SU-DHL-6 (cell line): ENCODE measurements around the gene BMERB1.
"Not testable (repeated sequence)": the region's sequence is repeated elsewhere in the genome, so short reads cannot be mapped to it uniquely, and the experiment has no call there.

Source experiments
- H2AFZ ChIP-seq: fragments of 200-600 bp; sonication (generic); 2 replicates; pipeline ENCODE4 v1.6.1; 2014; ENCODE audit warnings: low read depth, mild to moderate bottlenecking, moderate library complexity, mixed read lengths, antibody characterized with exemption, low read length; ENCODE audit not compliant: severe bottlenecking
- H3F3A ChIP-seq: fragments of 200-600 bp; shearing (Covaris generic); 2 replicates; pipeline ENCODE4 v1.6.0; 2016; ENCODE audit warnings: antibody characterized with exemption, mild to moderate bottlenecking; ENCODE audit not compliant: insufficient read depth
- H3K27ac ChIP-seq: fragments of 200-600 bp; sonication (generic); 2 replicates; pipeline ENCODE4 v1.5.1; 2016; ENCODE audit warnings: low read depth, mild to moderate bottlenecking, low read length, moderate library complexity, mixed read lengths
- H3K27me3 ChIP-seq: fragments of 200-600 bp; sonication (generic), shearing (Covaris generic); 2 replicates; pipeline ENCODE4 v1.6.0; 2014; ENCODE audit warnings: mild to moderate bottlenecking, low read length
- H3K36me3 ChIP-seq: fragments of 200-600 bp; sonication (generic); 2 replicates; pipeline ENCODE4 v1.6.1; 2014; ENCODE audit warnings: mild to moderate bottlenecking, low read length, mixed read lengths
- H3K4me2 ChIP-seq: fragments of 300-600, 200-600 bp; shearing (Covaris generic), sonication (generic); 2 replicates; pipeline ENCODE4 v1.6.0; 2014; ENCODE audit warnings: low read length, low read depth, mild to moderate bottlenecking; ENCODE audit not compliant: poor library complexity, severe bottlenecking
- H3K4me3 ChIP-seq: fragments of 200-600 bp; sonication (generic); 2 replicates; pipeline ENCODE4 v1.5.1; 2014; ENCODE audit warnings: antibody characterized with exemption, low read length, mild to moderate bottlenecking, mixed read lengths; ENCODE audit not compliant: insufficient read depth, poor library complexity, severe bottlenecking
- H3K79me2 ChIP-seq: fragments of 200-600 bp; sonication (generic); 2 replicates; pipeline ENCODE4 v1.6.1; 2014; ENCODE audit warnings: mild to moderate bottlenecking, low read length, moderate library complexity; ENCODE audit not compliant: insufficient read depth
- H3K9ac ChIP-seq: fragments of 200-600 bp; sonication (generic); 2 replicates; pipeline ENCODE4 v1.7.0; 2014; ENCODE audit warnings: mild to moderate bottlenecking, low read length
- H3K9me2 ChIP-seq: fragments of 200-600 bp; sonication (generic); replicated peaks from 2 replicates; pipeline ENCODE4 v1.6.1; 2014; ENCODE audit warnings: low read length; ENCODE audit not compliant: insufficient read depth
- H3K9me3 ChIP-seq: fragments of 200-600 bp; sonication (generic); 2 replicates; pipeline ENCODE4 v1.6.1; 2014; ENCODE audit warnings: low read length, mixed read lengths; ENCODE audit not compliant: insufficient read depth
- H4K20me1 ChIP-seq: fragments of 200-600 bp; sonication (generic); 2 replicates; pipeline ENCODE4 v1.6.1; 2014; ENCODE audit warnings: low read depth, mild to moderate bottlenecking, antibody characterized with exemption, low read length, moderate library complexity, mixed read lengths
- CTCF ChIP-seq: fragments of 200-600 bp; sonication (generic); IDR thresholded peaks from one replicate; pipeline ENCODE4 v1.5.1; 2017; ENCODE audit warnings: antibody characterized with exemption, mild to moderate bottlenecking, low read length, moderate library complexity; ENCODE audit not compliant: insufficient read depth, poor library complexity, severe bottlenecking
- EZH2phosphoT487 ChIP-seq: fragments of 200-600 bp; sonication (generic), shearing (Covaris generic); conservative IDR thresholded peaks from 2 replicates; pipeline ENCODE4 v1.6.1; 2018; ENCODE audit warnings: mild to moderate bottlenecking, antibody characterized with exemption, low read length, moderate library complexity, mixed read lengths

BMERB1 gene

GRCh38 chr16:15564604-15565339, 130.4 kb downstream of the BMERB1 start:
- no peak overlapping the region for H2AFZ ChIP-seq
- H4K20me1 ChIP-seq, result no peaks in the 10 kb centered on the region
- H3K79me2 ChIP-seq, result no peaks in the 10 kb centered on the region
- H3K9me2 ChIP-seq, result no peaks in the 10 kb centered on the region
- no peak overlapping the region for H3K27ac ChIP-seq
- H3K4me3 ChIP-seq, result no peak overlapping the region
- H3F3A ChIP-seq, result no peaks in the 10 kb centered on the region
- H3K36me3 ChIP-seq, result no peaks in the 10 kb centered on the region
- H3K4me2 ChIP-seq, result no peak overlapping the region
- TF ChIP-seq EZH2phosphoT487 (no peak), CTCF (no peak)
- no peaks in the 10 kb centered on the region for H3K9me3 ChIP-seq
- H3K9ac ChIP-seq, result no peak overlapping the region
- H3K27me3 ChIP-seq, result no peaks in the 10 kb centered on the region

- Histone ChIP-seq H3F3A (no peaks in the 10 kb centered on the region), H2AFZ (no peak overlapping the region), H3K4me2 (no peak overlapping the region), H3K27ac (no peak overlapping the region), H3K9ac (no peak overlapping the region), H3K9me3 (no peaks in the 10 kb centered on the region), H3K79me2 (no peaks in the 10 kb centered on the region), H3K9me2 (no peaks in the 10 kb centered on the region), H3K36me3 (no peaks in the 10 kb centered on the region), H3K27me3 (no peaks in the 10 kb centered on the region), H3K4me3 (no peak overlapping the region), H4K20me1 (no peaks in the 10 kb centered on the region)
- TF ChIP-seq CTCF (no peak), EZH2phosphoT487 (no peak)
Measured at GRCh38 chr16:15566095-15566494, 131.7 kb downstream of the BMERB1 start.

GRCh38 chr16:15567823-15568222, 133.4 kb downstream of the BMERB1 start:
- H3K9me3 ChIP-seq, result no peaks in the 10 kb centered on the region
- no peaks in the 10 kb centered on the region for H3K79me2 ChIP-seq
- H4K20me1 ChIP-seq, result no peaks in the 10 kb centered on the region
- H3K4me3 ChIP-seq, result no peak overlapping the region
- H3K4me2 ChIP-seq, result no peak overlapping the region
- no peak for TF ChIP-seq CTCF
- no peak for TF ChIP-seq EZH2phosphoT487
- no peaks in the 10 kb centered on the region for H3K36me3 ChIP-seq
- H3K27me3 ChIP-seq, result no peaks in the 10 kb centered on the region
- no peaks in the 10 kb centered on the region for H3K9me2 ChIP-seq
- no peak overlapping the region for H3K27ac ChIP-seq
- H2AFZ ChIP-seq, result no peak overlapping the region
- H3F3A ChIP-seq, result no peaks in the 10 kb centered on the region
- H3K9ac ChIP-seq, result no peak overlapping the region

- H3K9ac ChIP-seq, H3K9me3 ChIP-seq, H3K79me2 ChIP-seq, H4K20me1 ChIP-seq, H3K9me2 ChIP-seq, H3K27ac ChIP-seq, H2AFZ ChIP-seq, H3F3A ChIP-seq, H3K4me2 ChIP-seq, H3K4me3 ChIP-seq, H3K27me3 ChIP-seq, H3K36me3 ChIP-seq: not testable (repeated sequence)
Measured at GRCh38 chr16:15570666-15571065, 136.3 kb downstream of the BMERB1 start.
